ENCODE results near the gene PACSIN2.

Gene PACSIN2

DNA sequence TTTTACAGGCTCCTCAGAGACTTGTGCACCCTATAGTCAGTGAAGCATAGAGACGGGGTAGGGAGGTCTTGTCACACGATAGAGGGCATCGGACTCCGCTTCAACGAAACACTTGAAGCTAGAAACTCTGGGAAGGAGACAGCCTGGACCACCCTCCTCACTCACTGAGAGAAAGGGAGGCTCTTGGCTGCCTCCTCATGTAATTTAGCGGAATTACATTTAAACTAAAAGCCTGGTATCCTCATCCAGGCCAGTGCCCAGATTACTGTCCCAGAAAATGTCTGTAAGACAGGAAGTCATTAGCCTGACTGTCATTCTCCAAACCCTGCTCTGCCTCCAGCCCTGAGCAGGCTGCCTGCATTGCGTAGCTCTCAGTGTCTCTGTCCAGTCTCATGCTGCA, 38.2 kb upstream of the PACSIN2 start:
- Histone ChIP-seq H3K9me2 (replicated peaks; ENCODE audit: insufficient read depth, low read length) (no peaks in the 10 kb centered on the region), H3K27ac (ENCODE audit: low read depth, low read length) (no peak overlapping the region), H3K4me3 (ENCODE audit: insufficient read depth, low read length, poor library complexity, severe bottlenecking) (no peak overlapping the region), H3F3A (ENCODE audit: insufficient read depth) (no peaks in the 10 kb centered on the region), H3K9me3 (ENCODE audit: insufficient read depth, low read length) (no peaks in the 10 kb centered on the region), H3K4me2 (ENCODE audit: low read depth, low read length, poor library complexity, severe bottlenecking) (no peak overlapping the region), H3K27me3 (ENCODE audit: low read length) (no peaks in the 10 kb centered on the region), H3K9ac (ENCODE audit: low read length) (no peak overlapping the region), H3K79me2 (ENCODE audit: insufficient read depth, low read length) (no peaks in the 10 kb centered on the region), H2AFZ (ENCODE audit: low read depth, low read length, severe bottlenecking) (no peak overlapping the region), H4K20me1 (ENCODE audit: low read depth, low read length) (no peaks in the 10 kb centered on the region), H3K36me3 (ENCODE audit: low read length) (no peaks in the 10 kb centered on the region)
- no peak for TF ChIP-seq EZH2phosphoT487 (conservative IDR thresholded peaks at IDR 0.05; ENCODE audit: low read length)
- TF ChIP-seq, protein P1, sequence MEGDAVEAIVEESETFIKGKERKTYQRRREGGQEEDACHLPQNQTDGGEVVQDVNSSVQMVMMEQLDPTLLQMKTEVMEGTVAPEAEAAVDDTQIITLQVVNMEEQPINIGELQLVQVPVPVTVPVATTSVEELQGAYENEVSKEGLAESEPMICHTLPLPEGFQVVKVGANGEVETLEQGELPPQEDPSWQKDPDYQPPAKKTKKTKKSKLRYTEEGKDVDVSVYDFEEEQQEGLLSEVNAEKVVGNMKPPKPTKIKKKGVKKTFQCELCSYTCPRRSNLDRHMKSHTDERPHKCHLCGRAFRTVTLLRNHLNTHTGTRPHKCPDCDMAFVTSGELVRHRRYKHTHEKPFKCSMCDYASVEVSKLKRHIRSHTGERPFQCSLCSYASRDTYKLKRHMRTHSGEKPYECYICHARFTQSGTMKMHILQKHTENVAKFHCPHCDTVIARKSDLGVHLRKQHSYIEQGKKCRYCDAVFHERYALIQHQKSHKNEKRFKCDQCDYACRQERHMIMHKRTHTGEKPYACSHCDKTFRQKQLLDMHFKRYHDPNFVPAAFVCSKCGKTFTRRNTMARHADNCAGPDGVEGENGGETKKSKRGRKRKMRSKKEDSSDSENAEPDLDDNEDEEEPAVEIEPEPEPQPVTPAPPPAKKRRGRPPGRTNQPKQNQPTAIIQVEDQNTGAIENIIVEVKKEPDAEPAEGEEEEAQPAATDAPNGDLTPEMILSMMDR (IDR thresholded peaks at IDR 0.05; ENCODE audit: insufficient read depth, low read length, poor library complexity, severe bottlenecking), result peak; percentile 28

DNA sequence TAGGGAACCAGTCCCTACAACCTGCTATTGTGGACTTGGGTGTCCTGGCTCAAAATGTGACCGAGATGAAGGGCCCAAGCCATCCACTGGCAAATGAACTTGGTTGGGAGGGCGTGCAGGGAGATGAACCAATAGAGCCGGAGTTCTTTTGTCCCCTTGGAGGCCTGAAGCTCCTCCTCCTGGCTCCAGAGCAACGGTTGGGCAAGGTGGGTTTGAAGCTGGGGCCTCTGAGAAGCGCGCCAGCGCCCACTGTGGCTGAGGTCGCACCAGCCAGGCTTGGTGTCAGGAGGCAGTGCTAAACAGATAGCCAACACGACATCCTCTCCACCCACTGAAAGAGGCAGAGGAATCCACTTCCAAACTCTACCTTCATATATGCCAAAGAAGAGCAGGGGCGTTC, 36.0 kb upstream of the PACSIN2 start:
- TF ChIP-seq EZH2phosphoT487 (conservative IDR thresholded peaks at IDR 0.05; ENCODE audit: low read length), result no peak
- TF ChIP-seq, protein P1 (IDR thresholded peaks at IDR 0.05; ENCODE audit: insufficient read depth, low read length, poor library complexity, severe bottlenecking), result no peak
- no peaks in the 10 kb centered on the region for H3K36me3 ChIP-seq (ENCODE audit: low read length)
- H3K4me2 ChIP-seq (ENCODE audit: low read depth, low read length, poor library complexity, severe bottlenecking), result no peak overlapping the region
- H3K9me3 ChIP-seq (ENCODE audit: insufficient read depth, low read length), result no peaks in the 10 kb centered on the region
- no peak overlapping the region for H3K9ac ChIP-seq (ENCODE audit: low read length)
- no peaks in the 10 kb centered on the region for H3F3A ChIP-seq (ENCODE audit: insufficient read depth)
- no peak overlapping the region for H3K27ac ChIP-seq (ENCODE audit: low read depth, low read length)
- no peaks in the 10 kb centered on the region for H4K20me1 ChIP-seq (ENCODE audit: low read depth, low read length)
- H2AFZ ChIP-seq (ENCODE audit: low read depth, low read length, severe bottlenecking), result no peak overlapping the region
- H3K9me2 ChIP-seq (replicated peaks; ENCODE audit: insufficient read depth, low read length), result no peaks in the 10 kb centered on the region
- H3K4me3 ChIP-seq (ENCODE audit: insufficient read depth, low read length, poor library complexity, severe bottlenecking), result no peak overlapping the region
- H3K27me3 ChIP-seq (ENCODE audit: low read length), result no peaks in the 10 kb centered on the region
- H3K79me2 ChIP-seq (ENCODE audit: insufficient read depth, low read length), result no peaks in the 10 kb centered on the region

DNA sequence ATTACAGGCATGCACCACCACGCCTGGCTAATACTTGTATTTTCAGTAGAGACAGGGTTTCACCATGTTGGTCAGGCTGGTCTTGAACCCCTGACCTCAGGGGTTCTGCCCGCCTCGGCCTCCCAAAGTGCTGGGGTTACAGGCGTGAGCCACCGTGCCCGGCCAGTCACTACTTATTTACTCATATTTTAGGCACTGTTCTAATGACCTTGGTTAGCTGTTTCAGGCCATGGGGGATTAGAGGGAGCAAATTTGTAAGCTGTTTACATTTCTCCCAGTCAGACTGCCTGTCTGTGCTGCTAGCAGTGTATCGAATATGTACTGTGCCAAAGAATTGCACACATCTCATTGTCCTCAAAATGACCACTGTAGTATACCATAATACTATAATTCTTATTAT, 32.7 kb upstream of the PACSIN2 start:
- no peaks in the 10 kb centered on the region for H4K20me1 ChIP-seq (ENCODE audit: low read depth, low read length)
- no peak for TF ChIP-seq EZH2phosphoT487 (conservative IDR thresholded peaks at IDR 0.05; ENCODE audit: low read length)
- TF ChIP-seq, protein P1 (IDR thresholded peaks at IDR 0.05; ENCODE audit: insufficient read depth, low read length, poor library complexity, severe bottlenecking), result no peak
- no peak overlapping the region for H3K27ac ChIP-seq (ENCODE audit: low read depth, low read length)
- H3K9me2 ChIP-seq (replicated peaks; ENCODE audit: insufficient read depth, low read length), result no peaks in the 10 kb centered on the region
- H3K9ac ChIP-seq (ENCODE audit: low read length), result no peak overlapping the region
- H3K79me2 ChIP-seq (ENCODE audit: insufficient read depth, low read length), result no peaks in the 10 kb centered on the region
- no peaks in the 10 kb centered on the region for H3K36me3 ChIP-seq (ENCODE audit: low read length)
- H2AFZ ChIP-seq (ENCODE audit: low read depth, low read length, severe bottlenecking), result no peak overlapping the region
- no peaks in the 10 kb centered on the region for H3F3A ChIP-seq (ENCODE audit: insufficient read depth)
- no peak overlapping the region for H3K4me3 ChIP-seq (ENCODE audit: insufficient read depth, low read length, poor library complexity, severe bottlenecking)
- no peaks in the 10 kb centered on the region for H3K9me3 ChIP-seq (ENCODE audit: insufficient read depth, low read length)
- H3K27me3 ChIP-seq (ENCODE audit: low read length), result no peaks in the 10 kb centered on the region
- H3K4me2 ChIP-seq (ENCODE audit: low read depth, low read length, poor library complexity, severe bottlenecking), result no peak overlapping the region
